Measurements from ENCODE around the gene CCL3.

CCL3 gene

DNA sequence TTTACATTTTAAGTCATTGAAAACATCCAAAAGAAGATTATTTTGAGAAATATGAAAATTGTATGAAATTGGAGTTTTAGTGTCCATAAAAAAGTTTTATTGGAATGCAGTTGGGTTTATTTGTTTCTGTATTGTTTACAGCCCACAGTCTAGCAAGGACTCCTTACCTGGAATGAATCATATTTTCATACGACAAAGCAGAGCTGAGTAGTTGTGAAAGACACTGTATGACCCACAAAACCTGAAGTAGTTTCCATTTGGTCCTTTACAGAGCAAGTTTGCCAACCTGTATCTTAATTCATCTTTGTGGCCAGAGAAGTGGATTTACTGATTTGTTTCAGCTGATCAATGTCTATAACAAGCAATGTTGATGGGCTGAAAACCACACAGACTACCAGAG is 15.6 kb downstream of the CCL3 start:
- TF ChIP-seq, protein P1, sequence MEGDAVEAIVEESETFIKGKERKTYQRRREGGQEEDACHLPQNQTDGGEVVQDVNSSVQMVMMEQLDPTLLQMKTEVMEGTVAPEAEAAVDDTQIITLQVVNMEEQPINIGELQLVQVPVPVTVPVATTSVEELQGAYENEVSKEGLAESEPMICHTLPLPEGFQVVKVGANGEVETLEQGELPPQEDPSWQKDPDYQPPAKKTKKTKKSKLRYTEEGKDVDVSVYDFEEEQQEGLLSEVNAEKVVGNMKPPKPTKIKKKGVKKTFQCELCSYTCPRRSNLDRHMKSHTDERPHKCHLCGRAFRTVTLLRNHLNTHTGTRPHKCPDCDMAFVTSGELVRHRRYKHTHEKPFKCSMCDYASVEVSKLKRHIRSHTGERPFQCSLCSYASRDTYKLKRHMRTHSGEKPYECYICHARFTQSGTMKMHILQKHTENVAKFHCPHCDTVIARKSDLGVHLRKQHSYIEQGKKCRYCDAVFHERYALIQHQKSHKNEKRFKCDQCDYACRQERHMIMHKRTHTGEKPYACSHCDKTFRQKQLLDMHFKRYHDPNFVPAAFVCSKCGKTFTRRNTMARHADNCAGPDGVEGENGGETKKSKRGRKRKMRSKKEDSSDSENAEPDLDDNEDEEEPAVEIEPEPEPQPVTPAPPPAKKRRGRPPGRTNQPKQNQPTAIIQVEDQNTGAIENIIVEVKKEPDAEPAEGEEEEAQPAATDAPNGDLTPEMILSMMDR (IDR thresholded peaks at IDR 0.05; ENCODE audit: low read depth, low read length, missing control alignments) = no peak
- no peak for DNase-seq (ENCODE audit: low read depth)
- no peak overlapping the region for H3K4me3 ChIP-seq (ENCODE audit: low read depth, low read length)

GRCh38 chr17:36072431-36073121 is 17.4 kb downstream of the CCL3 start:
- peak; percentile 53 for DNase-seq (ENCODE audit: low read depth)
- H3K4me3 ChIP-seq (ENCODE audit: low read depth, low read length) = no peak overlapping the region
- TF ChIP-seq, protein P1 (IDR thresholded peaks at IDR 0.05; ENCODE audit: low read depth, low read length, missing control alignments) = peak; percentile 86

- H3K4me3 ChIP-seq (ENCODE audit: low read depth, low read length) = no peak overlapping the region
- TF ChIP-seq, protein P1 (IDR thresholded peaks at IDR 0.05; ENCODE audit: low read depth, low read length, missing control alignments) = no peak
- DNase-seq (ENCODE audit: low read depth) = no peak
Observed at GRCh38 chr17:36071751-36072150, 18.2 kb downstream of the CCL3 start.

DNA sequence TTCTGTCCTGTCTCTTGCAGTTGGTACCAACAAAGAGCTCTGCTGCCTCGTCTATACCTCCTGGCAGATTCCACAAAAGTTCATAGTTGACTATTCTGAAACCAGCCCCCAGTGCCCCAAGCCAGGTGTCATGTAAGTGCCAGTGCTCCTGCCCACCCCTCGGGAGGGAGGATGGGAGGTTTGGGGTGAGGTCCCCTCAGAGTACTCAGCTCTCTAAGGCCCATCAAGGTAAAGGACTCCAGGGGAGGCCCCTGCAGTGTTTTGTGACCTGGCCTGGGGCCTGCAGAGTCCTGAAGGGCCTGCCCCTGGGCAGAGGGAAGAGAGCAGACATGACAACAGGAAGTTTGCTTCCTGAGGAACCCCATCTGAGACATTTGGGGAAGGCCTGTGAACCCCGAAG is 19.5 kb downstream of the CCL3 start:
- no peak for DNase-seq (ENCODE audit: low read depth)
- TF ChIP-seq, protein P1 (IDR thresholded peaks at IDR 0.05; ENCODE audit: low read depth, low read length, missing control alignments) = no peak

DNA sequence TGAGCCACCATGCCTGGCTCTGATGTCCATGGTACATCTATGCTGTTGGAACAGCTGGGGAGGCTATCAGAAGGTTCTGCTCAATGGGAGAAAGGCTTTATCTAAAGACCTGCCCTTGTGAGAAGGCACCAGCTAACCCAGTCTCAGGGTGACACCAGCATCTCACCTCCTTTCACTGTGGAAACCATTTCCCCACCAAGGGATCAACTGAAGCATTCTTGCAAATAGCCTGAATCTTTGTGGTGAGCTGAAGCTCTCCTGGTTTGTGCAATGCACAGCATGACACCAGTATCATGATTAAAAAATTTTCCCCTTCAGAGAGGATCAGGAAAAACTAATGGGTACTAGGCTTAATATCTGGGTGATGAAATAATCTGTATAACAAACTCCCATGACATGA is 20.8 kb downstream of the CCL3 start:
- DNase-seq (ENCODE audit: low read depth) = no peak
- TF ChIP-seq, protein P1 (IDR thresholded peaks at IDR 0.05; ENCODE audit: low read depth, low read length, missing control alignments) = no peak
- H3K4me3 ChIP-seq (ENCODE audit: low read depth, low read length) = no peak overlapping the region

More for the DNA sequence above, 19.5 kb downstream of the CCL3 start:
- no peak overlapping the region for H3K4me3 ChIP-seq (ENCODE audit: low read depth, low read length)

GRCh38 chr17:36068524-36068923 is 21.4 kb downstream of the CCL3 start:
- no peak for DNase-seq (ENCODE audit: low read depth)
- TF ChIP-seq, protein P1 (IDR thresholded peaks at IDR 0.05; ENCODE audit: low read depth, low read length, missing control alignments) = no peak
- H3K4me3 ChIP-seq (ENCODE audit: low read depth, low read length) = no peak overlapping the region

- no peak overlapping the region for H3K4me3 ChIP-seq (ENCODE audit: low read depth, low read length)
- TF ChIP-seq, protein P1 (IDR thresholded peaks at IDR 0.05; ENCODE audit: low read depth, low read length, missing control alignments) = no peak
- DNase-seq (ENCODE audit: low read depth) = no peak
Observed at GRCh38 chr17:36066365-36066985, 23.5 kb downstream of the CCL3 start.

Data from GM12864 (cell line).